Activated T-helper 1 cell treated with anti-CD3 and anti-CD28 coated beads, Interleukin-12 subunit alpha, Interleukin-12 subunit beta, Interleukin-2, Interleukin-4 antibody, amounts not matched to agents 30 ng/mL and 10 ng/mL and 1 ng/mL, durations not matched to agents 14 hours and 24 hours and 36 hours (primary cell): Measurements from ENCODE around the gene RAB10. TPM values are rescaled to one million over a fixed set of nuclear protein-coding genes. Genes with fewer than 3 reads are reported as not detected.

ENCODE experiments used
- DNase-seq: peaks from one replicate; pipeline ENCODE4 v3.0.0; 2021; ENCODE audit warnings: low spot score
- H3K27ac Mint-ChIP-seq: one replicate; pipeline ENCODE4 v1.8.0; 2021; ENCODE audit warnings: mild to moderate bottlenecking, mixed read lengths
- H3K27me3 Mint-ChIP-seq: one replicate; pipeline ENCODE4 v1.8.0; 2022; ENCODE audit warnings: mild to moderate bottlenecking, moderate library complexity, mixed read lengths; ENCODE audit not compliant: insufficient read depth
- H3K36me3 Mint-ChIP-seq: one replicate; pipeline ENCODE4 v1.8.0; 2021; ENCODE audit warnings: low read depth, mixed read lengths
- H3K4me1 Mint-ChIP-seq: one replicate; pipeline ENCODE4 v1.8.0; 2021; ENCODE audit warnings: low read depth, mixed read lengths
- H3K4me3 Mint-ChIP-seq: one replicate; pipeline ENCODE4 v1.8.0; 2021; ENCODE audit warnings: mild to moderate bottlenecking, moderate library complexity, mixed read lengths
- H3K9me3 Mint-ChIP-seq: one replicate; pipeline ENCODE4 v1.8.0; 2021; ENCODE audit warnings: mixed read lengths
- intact Hi-C: fragments of 100-400 bp; cut with micrococcal nuclease; formaldehyde crosslinking; loops from one replicate; pipeline ENCODE4 v1.15.1; 2024
- total RNA-seq: library from RNA; stranded (reverse); gene quantifications from 2 replicates; pipeline ENCODE4 v1.2.3, GENCODE V29; 2022

Gene RAB10
- total RNA-seq, 1 donor from 2014 or later: 130 TPM

GRCh38 chr2:26123426-26123825 is 89.5 kb downstream of the RAB10 start:
- H3K9me3 Mint-ChIP-seq: no peaks in the 10 kb centered on the region
- peaks cover 8% of the 10 kb centered on the region for H3K36me3 Mint-ChIP-seq
- H3K4me1 Mint-ChIP-seq: peaks cover 18% of the 10 kb centered on the region
- no peak overlapping the region for H3K4me3 Mint-ChIP-seq
- no peak for DNase-seq
- H3K27me3 Mint-ChIP-seq: no peaks in the 10 kb centered on the region
- intact Hi-C loops: loop anchor here (5.0 kb wide), 1 partner anchor 36 kb away; no protein-coding TSS in a partner anchor
- no peak overlapping the region for H3K27ac Mint-ChIP-seq

GRCh38 chr2:26126074-26126473 is 92.2 kb downstream of the RAB10 start:
- no peak overlapping the region for H3K4me3 Mint-ChIP-seq
- peaks cover 13% of the 10 kb centered on the region for H3K36me3 Mint-ChIP-seq
- DNase-seq: no peak
- peaks cover 30% of the 10 kb centered on the region for H3K4me1 Mint-ChIP-seq
- H3K9me3 Mint-ChIP-seq: no peaks in the 10 kb centered on the region
- intact Hi-C loops: no loop called here
- no peak overlapping the region for H3K27ac Mint-ChIP-seq
- no peaks in the 10 kb centered on the region for H3K27me3 Mint-ChIP-seq

GRCh38 chr2:26128176-26128575 is 94.3 kb downstream of the RAB10 start:
- Mint-ChIP-seq H3K36me3 (peaks cover 12% of the 10 kb centered on the region), H3K4me3 (no peak overlapping the region), H3K4me1 (peaks cover 35% of the 10 kb centered on the region), H3K9me3 (no peaks in the 10 kb centered on the region), H3K27ac (no peak overlapping the region), H3K27me3 (no peaks in the 10 kb centered on the region)
- intact Hi-C loops: no loop called here
- no peak for DNase-seq

- Mint-ChIP-seq H3K4me1 (peaks cover 19% of the 10 kb centered on the region), H3K4me3 (no peak overlapping the region), H3K9me3 (no peaks in the 10 kb centered on the region), H3K27ac (no peak overlapping the region), H3K36me3 (peaks cover 18% of the 10 kb centered on the region), H3K27me3 (no peaks in the 10 kb centered on the region)
- intact Hi-C loops: no loop called here
- DNase-seq: no peak
Observed at GRCh38 chr2:26130763-26131162, 96.9 kb downstream of the RAB10 start.

DNA sequence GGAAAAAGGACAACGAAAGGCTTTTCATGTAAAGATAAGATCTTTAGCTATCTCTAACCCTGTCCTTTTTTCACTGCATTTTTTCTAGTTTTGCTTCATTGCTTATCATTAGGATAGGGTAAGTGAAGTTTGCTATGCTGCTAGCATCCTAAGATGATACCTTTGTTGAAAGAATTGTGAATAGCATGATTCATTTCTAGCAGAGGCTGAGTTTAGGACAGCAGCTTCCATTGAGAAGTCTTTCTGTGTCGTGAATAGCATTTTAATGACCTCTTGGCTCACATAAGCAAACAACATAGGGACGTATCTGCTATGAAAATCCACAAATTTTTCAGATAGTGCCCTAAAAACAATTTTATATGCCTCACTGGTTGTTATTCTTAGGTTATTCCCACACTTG is 102.6 kb downstream of the RAB10 start:
- intact Hi-C loops: no loop called here
- no peak overlapping the region for H3K4me3 Mint-ChIP-seq

DNA sequence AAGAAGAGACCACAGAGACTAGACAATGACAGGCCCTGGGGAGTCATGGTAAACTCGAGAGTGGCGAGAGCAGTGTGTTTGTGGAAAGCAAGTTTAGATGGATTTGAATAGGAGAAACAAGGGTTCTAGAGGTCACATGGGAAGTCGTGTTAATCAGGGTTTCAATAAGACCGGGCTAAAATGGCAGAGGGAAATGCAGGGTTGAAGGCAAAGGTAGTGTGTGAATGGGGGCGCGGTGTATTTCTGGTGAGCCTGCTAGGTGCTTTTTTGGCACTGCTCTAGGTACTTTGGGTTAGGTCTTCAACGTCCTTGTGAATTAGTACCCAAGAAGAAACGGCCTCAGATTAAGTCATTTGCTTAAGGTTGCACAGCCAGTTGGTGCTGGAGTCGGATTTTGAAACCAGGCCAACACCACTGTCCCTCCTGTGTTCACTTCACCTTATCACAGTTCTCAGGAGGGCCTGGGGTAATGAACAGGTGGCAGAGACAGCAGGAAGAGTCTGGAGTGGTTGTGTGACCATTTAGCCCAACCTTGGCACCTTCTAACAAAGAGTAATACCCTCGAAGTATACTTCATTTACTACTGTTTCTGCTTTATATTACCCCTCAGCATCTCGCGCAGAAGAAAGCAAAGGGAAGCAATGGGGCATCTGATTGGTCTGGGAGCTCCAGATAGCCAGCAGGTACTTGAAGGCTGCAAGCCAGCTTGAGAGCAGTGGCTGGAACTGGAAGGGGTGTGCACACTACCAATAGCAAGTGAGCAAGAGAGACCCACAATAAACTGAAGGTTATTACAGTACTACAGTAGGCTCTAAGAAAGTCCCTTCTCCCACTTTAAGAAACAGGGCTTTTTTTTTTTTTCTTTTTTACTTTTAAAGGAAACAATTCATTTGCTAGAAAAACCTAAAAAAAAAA is 105.6 kb downstream of the RAB10 start:
- H3K9me3 Mint-ChIP-seq: no peaks in the 10 kb centered on the region
- no peak overlapping the region for H3K27ac Mint-ChIP-seq
- DNase-seq: no peak
- no peaks in the 10 kb centered on the region for H3K4me1 Mint-ChIP-seq
- intact Hi-C loops: no loop called here
- no peak overlapping the region for H3K4me3 Mint-ChIP-seq
- no peaks in the 10 kb centered on the region for H3K27me3 Mint-ChIP-seq
- H3K36me3 Mint-ChIP-seq: peaks cover 10% of the 10 kb centered on the region

More for the DNA sequence above, 102.6 kb downstream of the RAB10 start:
- H3K27ac Mint-ChIP-seq: no peak overlapping the region
- H3K9me3 Mint-ChIP-seq: no peaks in the 10 kb centered on the region
- H3K4me1 Mint-ChIP-seq: peaks cover 5% of the 10 kb centered on the region
- peaks cover 17% of the 10 kb centered on the region for H3K36me3 Mint-ChIP-seq
- no peaks in the 10 kb centered on the region for H3K27me3 Mint-ChIP-seq
- no peak for DNase-seq

DNA sequence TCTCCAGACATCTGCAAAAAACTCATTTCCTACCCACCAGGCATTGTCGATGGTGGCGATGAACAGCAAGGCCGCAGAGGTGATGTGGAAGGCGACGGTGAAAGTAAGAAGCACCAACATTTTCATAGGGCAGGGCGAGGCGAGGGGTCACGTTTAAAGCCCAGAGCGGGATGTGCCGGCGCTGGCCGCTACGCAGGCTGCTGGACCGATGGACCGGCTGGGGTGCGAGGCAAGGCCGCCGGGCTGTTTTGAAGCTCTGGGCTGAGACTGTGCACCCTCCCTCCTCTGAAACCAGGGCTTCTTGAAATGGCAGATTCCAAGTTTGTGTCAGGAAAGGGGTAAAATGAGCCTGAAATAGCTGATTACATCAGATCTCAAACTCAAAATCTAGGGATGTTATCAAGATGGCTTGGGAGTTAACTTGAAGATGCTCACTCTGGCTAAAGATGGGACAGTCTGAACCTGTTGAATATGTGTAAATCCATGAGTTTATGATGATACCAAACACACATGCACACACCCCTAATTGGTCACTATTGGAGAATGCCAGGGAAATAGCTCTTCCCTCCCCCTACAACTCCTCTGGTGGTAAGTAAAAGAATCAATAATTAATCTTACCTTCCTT is 107.4 kb downstream of the RAB10 start:
- Mint-ChIP-seq H3K36me3 (peaks cover 2% of the 10 kb centered on the region), H3K4me1 (no peaks in the 10 kb centered on the region), H3K27me3 (no peaks in the 10 kb centered on the region), H3K9me3 (no peaks in the 10 kb centered on the region), H3K4me3 (no peak overlapping the region), H3K27ac (no peak overlapping the region)
- intact Hi-C loops: no loop called here
- DNase-seq: no peak

GRCh38 chr2:26144031-26144430 is 110.1 kb downstream of the RAB10 start:
- DNase-seq: no peak
- Mint-ChIP-seq H3K27ac (no peak overlapping the region), H3K4me3 (no peak overlapping the region), H3K4me1 (no peaks in the 10 kb centered on the region), H3K36me3 (no peaks in the 10 kb centered on the region), H3K27me3 (peaks cover 7% of the 10 kb centered on the region), H3K9me3 (no peaks in the 10 kb centered on the region)
- intact Hi-C loops: no loop called here

DNA sequence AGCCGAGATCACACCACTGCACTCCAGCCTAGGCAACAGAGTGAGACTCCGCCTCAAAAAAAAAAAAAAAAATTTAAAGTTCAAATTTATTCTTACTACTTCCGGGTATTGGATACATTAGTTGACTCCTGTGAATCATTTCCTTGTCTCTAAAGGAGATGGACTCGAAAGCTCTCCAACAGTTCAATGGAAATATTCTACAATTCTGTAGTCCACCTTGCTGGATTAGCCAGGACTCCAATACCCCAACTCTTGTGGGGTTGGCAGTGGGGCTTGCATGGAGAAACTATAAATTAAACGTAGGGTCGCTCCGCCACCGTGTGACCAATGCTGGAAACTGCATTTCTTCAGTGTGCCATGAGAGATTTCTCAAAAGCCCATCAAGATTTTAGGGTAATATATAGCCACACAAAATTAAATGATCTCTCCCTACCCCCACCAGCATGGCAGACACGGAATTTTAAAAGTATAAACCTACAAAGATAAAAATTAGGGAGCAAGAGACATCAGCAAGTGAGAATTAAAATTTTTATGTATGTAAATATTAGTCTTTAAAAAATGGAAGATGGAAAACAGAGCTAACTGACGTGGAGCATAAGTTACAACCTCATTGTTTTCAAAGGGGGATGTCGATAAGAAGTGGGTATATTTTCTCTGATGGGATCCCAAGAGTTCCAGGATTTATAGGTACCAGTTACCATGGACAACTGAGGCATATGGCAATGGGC is 111.2 kb downstream of the RAB10 start:
- Mint-ChIP-seq H3K9me3 (no peaks in the 10 kb centered on the region), H3K27ac (no peak overlapping the region), H3K4me1 (no peaks in the 10 kb centered on the region), H3K36me3 (no peaks in the 10 kb centered on the region), H3K27me3 (peaks cover 7% of the 10 kb centered on the region), H3K4me3 (no peak overlapping the region)
- intact Hi-C loops: loop anchor here (1.0 to 5.0 kb wide), 5 partner anchors 57 to 538 kb away; no protein-coding TSS in a partner anchor
- DNase-seq: peak; percentile 43

GRCh38 chr2:26148501-26148900 is 114.6 kb downstream of the RAB10 start:
- Mint-ChIP-seq H3K27ac (no peak overlapping the region), H3K36me3 (no peaks in the 10 kb centered on the region), H3K27me3 (peaks cover 16% of the 10 kb centered on the region), H3K9me3 (no peaks in the 10 kb centered on the region), H3K4me3 (no peak overlapping the region), H3K4me1 (no peaks in the 10 kb centered on the region)
- no peak for DNase-seq
- intact Hi-C loops: loop anchor here (5.0 kb wide), 1 partner anchor 296 kb away; no protein-coding TSS in a partner anchor

DNA sequence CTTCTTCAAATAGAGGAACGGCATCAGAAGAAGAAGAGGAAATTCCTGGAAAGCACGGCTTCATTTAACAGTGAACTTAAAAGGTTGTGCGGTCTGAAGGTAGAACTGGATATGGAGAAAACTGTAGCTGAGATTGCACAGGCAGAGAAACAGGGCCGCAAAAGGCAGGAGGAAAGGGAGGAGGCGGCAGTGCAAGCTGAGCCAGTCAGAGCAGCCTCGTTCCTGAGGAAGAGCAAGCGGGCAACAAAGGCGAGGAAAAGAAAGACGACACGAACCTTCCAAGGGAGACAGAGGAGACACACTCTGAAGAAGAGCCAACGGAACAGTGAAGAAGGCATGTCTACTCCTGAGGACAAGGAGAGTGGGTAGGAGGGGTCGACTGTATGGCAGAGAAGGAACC is 116.4 kb downstream of the RAB10 start:
- no peaks in the 10 kb centered on the region for H3K4me1 Mint-ChIP-seq
- H3K9me3 Mint-ChIP-seq: no peaks in the 10 kb centered on the region

GRCh38 chr2:26157580-26157979 is 123.7 kb downstream of the RAB10 start:
- intact Hi-C loops: no loop called here

More for the DNA sequence above, 116.4 kb downstream of the RAB10 start:
- intact Hi-C loops: no loop called here
- no peak overlapping the region for H3K27ac Mint-ChIP-seq
- peaks cover 24% of the 10 kb centered on the region for H3K27me3 Mint-ChIP-seq
- DNase-seq: no peak
- H3K36me3 Mint-ChIP-seq: no peaks in the 10 kb centered on the region
- no peak overlapping the region for H3K4me3 Mint-ChIP-seq

DNA sequence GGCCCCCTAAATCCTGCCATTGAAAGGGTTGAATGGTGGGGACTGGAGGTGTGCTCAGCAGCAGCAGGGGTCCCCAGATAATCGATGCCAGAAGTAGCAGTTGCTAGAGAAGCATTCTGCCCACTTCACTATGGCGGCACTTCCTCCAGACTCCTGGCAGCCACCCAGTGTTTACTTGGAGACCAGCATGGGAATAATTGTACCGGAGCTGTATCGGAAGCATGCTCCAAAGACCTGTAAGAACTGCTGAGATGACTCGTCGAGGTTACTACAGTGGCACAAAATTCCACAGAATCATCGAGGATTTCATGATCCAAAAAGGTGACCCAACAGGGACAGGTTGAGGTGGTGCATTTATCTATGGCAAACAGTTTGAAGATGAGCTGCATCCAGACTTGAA is 128.0 kb downstream of the RAB10 start:
- intact Hi-C loops: no loop called here
- H3K9me3 Mint-ChIP-seq: no peaks in the 10 kb centered on the region
- no peak for DNase-seq
- H3K4me3 Mint-ChIP-seq: no peak overlapping the region
- H3K27me3 Mint-ChIP-seq: peaks cover 7% of the 10 kb centered on the region
- H3K4me1 Mint-ChIP-seq: no peaks in the 10 kb centered on the region
- H3K27ac Mint-ChIP-seq: no peak overlapping the region
- H3K36me3 Mint-ChIP-seq: no peaks in the 10 kb centered on the region

More at GRCh38 chr2:26157580-26157979, 123.7 kb downstream of the RAB10 start:
- Mint-ChIP-seq H3K27me3 (peaks cover 16% of the 10 kb centered on the region), H3K4me3 (no peak overlapping the region), H3K4me1 (no peaks in the 10 kb centered on the region), H3K27ac (no peak overlapping the region), H3K9me3 (no peaks in the 10 kb centered on the region), H3K36me3 (no peaks in the 10 kb centered on the region)
- no peak for DNase-seq
